BJ (cell line): ENCODE results near the gene TMEM91. TPM values are rescaled to one million over a fixed set of nuclear protein-coding genes. Genes with fewer than 3 reads are reported as not detected.

Experiments used
- CTCF ChIA-PET: fragments of 350-600 bp; formaldehyde crosslinking; extraction: SDS; loops from one replicate; lab custom pipeline; 2021; ENCODE audit warnings: antibody characterized with exemption, inconsistent platforms; lab: Yijun Ruan, JAX
- POLR2A ChIA-PET: fragments of 300-600 bp; sonication (Branson Sonifier 250); formaldehyde crosslinking; extraction: SDS; loops from one replicate; lab custom pipeline; 2021; ENCODE audit warnings: antibody characterized with exemption; lab: Charles Lee
- DNase-seq: peaks from one replicate; pipeline ENCODE4 v3.0.0-alpha.2; 2011; ENCODE audit warnings: low read depth
- H3K27me3 ChIP-seq: 2 replicates; pipeline ENCODE4 v1.6.0; 2011; ENCODE audit warnings: low read length; ENCODE audit not compliant: control insufficient read depth, insufficient read depth
- H3K36me3 ChIP-seq: 2 replicates; pipeline ENCODE4 v1.5.1; 2011; ENCODE audit warnings: low read length; ENCODE audit not compliant: control insufficient read depth, insufficient read depth
- H3K4me3 ChIP-seq: 2 replicates; pipeline ENCODE4 v1.5.1; 2011; ENCODE audit warnings: low read depth, mild to moderate bottlenecking, control low read depth, low read length
- CTCF ChIP-seq: IDR thresholded peaks from 2 replicates; pipeline ENCODE4 v1.5.1; 2011; ENCODE audit warnings: low read depth, mild to moderate bottlenecking, control low read depth, inconsistent platforms, low read length, moderate library complexity; ENCODE audit not compliant: insufficient read depth
- polyA minus RNA-seq: library from RNA; depleted of rRNA, polyadenylated mRNA; stranded (reverse); fragments of >200 nt; gene quantifications from 2 replicates; pipeline ENCODE4 v1.2.3, GENCODE V29; 2011; rRNA and poly(A)+ RNA removed
- polyA plus RNA-seq: library from polyadenylated mRNA; depleted of rRNA; stranded (reverse); fragments of >200 nt; gene quantifications from 2 replicates; pipeline ENCODE4 v1.2.3, GENCODE V29; 2011; rRNA removed

The TMEM91 gene
- polyA plus RNA-seq (3.2 and 5.1 TPM in 2 replicates), polyA minus RNA-seq (4.6 and 7.7 TPM in 2 replicates)

- Histone ChIP-seq H3K4me3 (peak within 1 kb of the TSS; percentile 50), H3K27me3 (no peaks in the 10 kb centered on the region), H3K36me3 (peaks cover 1% of the 10 kb centered on the region; the same call in 1 of the 2 replicates)
- ChIA-PET CTCF (interaction anchor here (1.4 kb wide), 1 partner anchor 9 kb away, joined by 3 read pairs; no protein-coding TSS in a partner anchor), POLR2A (interaction anchor here (0.9 kb wide), 1 partner anchor 12 kb away, joined by 10 read pairs; no protein-coding TSS in a partner anchor)
- no peak for TF ChIP-seq CTCF
- DNase-seq, result no peak
Observed at GRCh38 chr19:41376241-41376997, at the start of gene TMEM91. TSS of gene TMEM91 (plus strand) at chr19:41376533. CDS start at chr19:41378310, 1,777 bp downstream.

GRCh38 chr19:41327076-41327575 lies 49.2 kb upstream of the TMEM91 start:
- ChIA-PET CTCF (interaction anchor here (2.7 kb wide), 1 partner anchor 25 kb away, joined by 17 read pairs; no protein-coding TSS in a partner anchor), POLR2A (no interaction called here)
- Histone ChIP-seq H3K4me3 (no peak overlapping the region), H3K27me3 (no peaks in the 10 kb centered on the region), H3K36me3 (peaks cover 24% of the 10 kb centered on the region)
- no peak for DNase-seq
- no peak for TF ChIP-seq CTCF

- DNase-seq, result no peak
- ChIA-PET CTCF (interaction anchor here (2.7 kb wide), 1 partner anchor 25 kb away, joined by 17 read pairs; no protein-coding TSS in a partner anchor), POLR2A (no interaction called here)
- Histone ChIP-seq H3K36me3 (peaks cover 24% of the 10 kb centered on the region), H3K4me3 (no peak overlapping the region), H3K27me3 (no peaks in the 10 kb centered on the region)
- no peak for TF ChIP-seq CTCF
Observed at GRCh38 chr19:41327576-41328156, 48.7 kb upstream of the TMEM91 start.

GRCh38 chr19:41328157-41328841 lies 48.0 kb upstream of the TMEM91 start:
- H3K4me3 ChIP-seq, result no peak overlapping the region

More at GRCh38 chr19:41328157-41328841, 48.0 kb upstream of the TMEM91 start:
- no peaks in the 10 kb centered on the region for H3K27me3 ChIP-seq
- peaks cover 27% of the 10 kb centered on the region for H3K36me3 ChIP-seq
- TF ChIP-seq CTCF, result no peak
- CTCF ChIA-PET, result interaction anchor here (2.7 kb wide), 1 partner anchor 24 kb away, joined by 17 read pairs; no protein-coding TSS in a partner anchor
- POLR2A ChIA-PET, result no interaction called here
- no peak for DNase-seq
